ENCODE results near the gene PRKRIP1. TPM values are rescaled to one million over a fixed set of nuclear protein-coding genes. Genes with fewer than 3 reads are reported as not detected.
"Not testable (repeated sequence)": the region's sequence is repeated elsewhere in the genome, so short reads cannot be mapped to it uniquely, and the experiment has no call there.

The PRKRIP1 gene
- total RNA-seq, 2 donors from 2014 or later, result 12.9 to 19.7 TPM

- no peak for DNase-seq
- intact Hi-C loops (cut with DNase I), result no loop called here
- ATAC-seq, result peak in 1 of 2 donors; percentile 19
Observed at GRCh38 chr7:102451371-102452054, 55.4 kb downstream of the PRKRIP1 start.

GRCh38 chr7:102452451-102452850 is 56.3 kb downstream of the PRKRIP1 start:
- ATAC-seq (no peak), DNase-seq (no peak)
- intact Hi-C loops (cut with DNase I), result no loop called here

- ATAC-seq (peak; percentile 6 to 47), DNase-seq (no peak)
- intact Hi-C loops (cut with DNase I), result no loop called here
Observed at GRCh38 chr7:102453319-102453718, 57.2 kb downstream of the PRKRIP1 start.

DNA sequence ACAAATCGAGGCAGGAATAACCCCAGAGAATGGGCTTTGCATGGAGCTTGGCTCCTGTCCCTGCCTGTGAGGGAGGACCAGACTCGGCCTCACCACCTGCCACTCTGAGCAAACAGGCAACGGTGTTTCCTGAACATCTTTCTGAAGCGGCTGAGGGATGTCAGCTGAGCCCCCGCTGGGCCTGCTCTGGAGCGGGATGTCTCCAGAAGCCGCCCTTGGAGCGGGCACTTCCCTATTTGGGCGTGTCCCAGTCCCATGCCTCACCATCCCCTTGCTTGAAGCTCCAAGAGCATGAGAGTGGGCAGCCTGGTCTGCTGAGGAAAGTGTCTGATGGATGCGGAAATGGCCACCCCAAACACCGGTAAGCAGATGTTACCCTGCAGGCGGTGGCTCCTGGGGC is 58.3 kb downstream of the PRKRIP1 start:
- no peak for ATAC-seq
- intact Hi-C loops (cut with DNase I), result no loop called here
- DNase-seq, result no peak

DNA sequence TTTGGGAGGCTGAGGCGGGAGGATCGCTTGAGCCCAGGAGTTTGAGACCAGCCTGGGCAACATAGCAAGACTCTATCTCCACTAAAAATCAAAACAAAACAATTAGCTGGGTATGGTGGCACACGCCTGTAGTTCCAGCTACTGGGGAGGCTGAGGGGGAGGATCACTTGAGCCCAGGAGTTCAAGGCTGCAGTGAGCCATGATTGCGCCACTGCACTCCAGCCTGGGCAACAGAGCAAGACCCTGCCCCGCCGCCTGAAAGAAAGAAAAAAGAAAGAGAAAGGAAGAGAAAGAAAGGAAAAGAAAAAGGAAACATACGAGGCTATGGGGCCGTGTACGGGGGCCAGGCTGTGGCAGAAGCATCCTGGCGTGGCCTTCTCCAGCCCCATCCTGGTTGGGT is 58.8 kb downstream of the PRKRIP1 start:
- DNase-seq; ATAC-seq; intact Hi-C loops (cut with DNase I): not testable (repeated sequence)

DNA sequence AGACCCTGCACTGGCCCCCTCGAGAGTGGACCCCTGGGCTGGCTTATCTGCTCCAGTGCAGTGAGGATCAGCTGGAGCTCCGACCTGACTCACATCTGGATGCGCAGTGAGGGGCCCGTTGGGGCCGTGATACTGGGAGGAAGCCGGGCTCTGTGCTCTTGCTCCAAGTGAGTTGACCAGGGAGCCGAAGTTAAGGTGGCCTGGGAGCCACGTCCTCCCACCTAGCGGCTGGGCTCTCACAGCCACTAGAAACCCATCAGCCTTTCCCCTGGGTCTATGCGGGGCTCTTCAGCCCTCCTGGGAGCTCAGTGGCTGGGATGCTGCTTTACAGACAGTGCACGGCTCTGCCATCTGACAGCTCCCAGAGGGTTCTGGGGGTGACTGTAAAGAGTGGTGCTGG is 59.4 kb downstream of the PRKRIP1 start:
- intact Hi-C loops (cut with DNase I), result no loop called here
- ATAC-seq (no peak), DNase-seq (no peak)

GRCh38 chr7:102456327-102456726 is 60.2 kb downstream of the PRKRIP1 start:
- intact Hi-C loops (cut with DNase I), result no loop called here
- DNase-seq (no peak), ATAC-seq (no peak)

DNA sequence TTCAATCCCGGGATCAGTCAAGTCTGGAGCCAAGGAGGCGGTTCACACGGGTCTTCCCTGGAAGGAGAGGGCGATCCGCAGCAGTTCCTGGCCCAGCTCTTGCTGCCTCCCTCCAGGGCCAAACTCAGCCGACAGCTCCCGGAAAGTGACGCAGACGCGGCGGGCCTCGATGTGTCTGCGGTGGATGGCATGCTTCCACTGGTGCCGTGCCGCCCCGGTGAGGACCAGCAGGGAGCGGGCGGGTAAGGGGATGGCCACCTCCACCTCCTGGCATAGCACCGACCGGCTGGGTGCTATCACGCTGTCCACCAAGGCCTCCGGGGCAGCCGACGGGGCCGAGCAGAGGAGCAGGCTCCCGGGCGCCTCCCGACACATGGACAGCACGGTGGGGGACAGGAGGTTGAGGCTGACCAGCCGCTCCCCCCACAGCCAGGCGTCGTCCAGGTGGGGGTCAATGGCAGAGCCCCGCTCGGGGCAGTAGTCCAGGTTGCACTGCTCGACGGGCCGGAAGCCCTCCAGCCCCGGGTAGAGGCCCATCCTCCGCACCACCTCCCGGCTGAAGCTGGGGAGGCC is 61.3 kb downstream of the PRKRIP1 start:
- intact Hi-C loops (cut with DNase I), result no loop called here
- no peak for ATAC-seq
- no peak for DNase-seq

- intact Hi-C loops (cut with DNase I), result no loop called here
- DNase-seq, result no peak
- ATAC-seq, result no peak
Observed at GRCh38 chr7:102459221-102459844, 63.2 kb downstream of the PRKRIP1 start.

GRCh38 chr7:102460467-102460866 is 64.3 kb downstream of the PRKRIP1 start:
- intact Hi-C loops (cut with DNase I), result no loop called here
- ATAC-seq (no peak), DNase-seq (no peak)

- DNase-seq (no peak), ATAC-seq (peak; percentile 5 to 7)
- intact Hi-C loops (cut with DNase I), result no loop called here
Observed at GRCh38 chr7:102463841-102464576, 67.8 kb downstream of the PRKRIP1 start.

DNA sequence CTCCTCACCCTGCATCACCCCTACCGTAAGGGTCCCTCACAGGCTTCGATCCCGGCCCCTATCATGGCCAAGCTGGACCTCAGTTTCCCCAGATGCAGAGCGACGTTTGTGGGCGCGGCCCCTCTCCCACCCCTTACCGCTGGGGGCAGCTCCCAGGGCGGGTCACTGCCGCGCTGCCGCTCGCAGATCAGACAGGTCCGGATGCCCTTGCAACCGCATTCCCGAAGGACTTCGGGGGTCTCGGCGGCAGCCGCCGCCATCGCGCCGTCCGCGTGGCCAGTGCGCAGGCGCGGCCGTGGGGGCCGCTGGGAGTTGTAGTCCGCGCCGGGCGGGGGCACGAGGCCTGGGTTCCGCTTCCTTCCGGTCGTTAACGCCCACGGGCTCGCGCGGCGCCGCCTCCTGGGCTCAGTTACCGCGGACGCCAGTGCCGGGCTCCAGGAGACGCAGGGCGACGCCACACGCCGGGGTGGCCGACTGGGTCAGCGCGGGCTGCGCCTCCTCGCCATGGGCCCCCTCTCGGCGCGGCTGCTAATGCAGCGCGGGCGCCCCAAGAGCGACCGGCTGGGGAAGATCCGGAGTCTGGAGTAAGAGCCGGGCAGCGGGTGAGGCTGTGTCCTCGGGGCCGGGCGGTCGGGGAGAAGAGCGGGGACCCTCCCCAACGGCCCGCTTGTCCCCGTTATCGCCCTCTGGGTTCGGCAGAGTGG is 68.6 kb downstream of the PRKRIP1 start, which contains the start of the genes ALKBH4 and LRWD1:
ALKBH4 (minus strand) TSS at position 287 of the 704 bp plus-strand sequence; CDS start at position 260, 27 bp downstream.
LRWD1 (plus strand) TSS at position 408 of the 704 bp plus-strand sequence; CDS start at position 505, 97 bp downstream.
- intact Hi-C loops (cut with DNase I), result no loop called here
- peak; percentile 97 for DNase-seq
- peak; percentile 96 to 98 for ATAC-seq

DNA sequence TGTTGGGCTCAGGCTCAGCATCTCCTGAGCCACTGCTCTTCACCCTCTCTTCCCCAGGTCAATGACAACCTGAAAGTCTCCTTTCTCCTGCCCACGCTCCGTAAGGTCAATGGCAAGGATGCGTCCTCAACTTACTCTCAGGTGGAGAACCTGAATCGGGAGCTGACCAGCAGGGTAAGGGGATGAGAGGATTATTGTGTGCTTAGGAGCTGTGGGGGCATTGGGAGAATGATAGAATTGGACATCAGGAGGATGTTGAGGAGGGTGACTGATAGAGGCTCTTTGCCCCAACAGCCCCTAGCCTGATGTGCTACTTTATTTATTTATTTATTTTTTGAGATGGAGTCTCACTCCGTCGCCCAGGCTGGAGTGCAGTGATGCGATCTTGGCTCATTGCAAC is 69.9 kb downstream of the PRKRIP1 start:
- no peak for ATAC-seq
- intact Hi-C loops (cut with DNase I), result no loop called here
- peak; percentile 10 for DNase-seq

DNA sequence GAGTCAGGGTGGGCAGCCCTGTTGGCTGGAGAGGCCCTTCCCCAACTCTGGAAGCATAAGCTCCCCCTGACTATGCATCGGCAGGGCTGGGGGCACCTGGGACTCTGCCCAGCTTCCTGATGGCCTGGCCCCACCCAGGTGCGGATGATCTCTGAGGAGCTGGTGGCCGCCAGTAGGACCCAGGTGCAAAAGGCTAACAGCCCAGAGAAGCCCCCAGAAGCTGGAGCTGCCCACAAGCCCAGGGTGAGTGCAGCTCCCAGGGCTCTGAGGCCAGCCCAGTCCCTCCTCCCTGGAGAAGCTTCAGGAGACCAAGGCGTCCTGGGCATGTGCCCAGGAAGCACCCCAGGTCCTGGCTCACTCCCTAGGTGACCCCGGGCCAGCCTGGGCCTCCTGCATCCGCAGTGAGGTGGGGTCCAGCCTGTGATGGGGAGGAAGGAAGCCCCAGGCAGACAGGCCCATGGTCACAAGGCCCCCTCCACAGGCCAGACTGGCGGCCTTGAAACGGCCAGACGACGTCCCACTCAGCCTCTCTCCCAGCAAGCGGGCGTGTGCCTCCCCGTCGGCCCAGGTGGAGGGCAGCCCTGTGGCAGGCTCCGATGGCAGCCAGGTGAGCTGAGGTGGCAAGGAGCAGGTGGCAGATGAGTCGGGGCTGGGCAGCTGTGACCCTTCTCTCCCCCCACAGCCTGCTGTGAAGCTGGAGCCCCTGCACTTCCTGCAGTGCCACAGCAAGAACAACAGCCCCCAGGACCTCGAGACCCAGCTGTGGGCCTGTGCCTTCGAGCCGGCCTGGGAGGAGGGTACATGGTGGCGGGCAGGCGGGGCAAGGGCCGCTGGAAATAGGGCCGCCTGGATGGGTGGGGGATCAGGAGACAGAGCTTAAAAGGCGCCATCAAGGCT is 71.7 kb downstream of the PRKRIP1 start:
- no peak for ATAC-seq
- intact Hi-C loops (cut with DNase I), result no loop called here
- peak; percentile 21 for DNase-seq

- no peak for ATAC-seq
- intact Hi-C loops (cut with DNase I), result no loop called here
Observed at GRCh38 chr7:102468478-102469350, 72.6 kb downstream of the PRKRIP1 start.

DNA sequence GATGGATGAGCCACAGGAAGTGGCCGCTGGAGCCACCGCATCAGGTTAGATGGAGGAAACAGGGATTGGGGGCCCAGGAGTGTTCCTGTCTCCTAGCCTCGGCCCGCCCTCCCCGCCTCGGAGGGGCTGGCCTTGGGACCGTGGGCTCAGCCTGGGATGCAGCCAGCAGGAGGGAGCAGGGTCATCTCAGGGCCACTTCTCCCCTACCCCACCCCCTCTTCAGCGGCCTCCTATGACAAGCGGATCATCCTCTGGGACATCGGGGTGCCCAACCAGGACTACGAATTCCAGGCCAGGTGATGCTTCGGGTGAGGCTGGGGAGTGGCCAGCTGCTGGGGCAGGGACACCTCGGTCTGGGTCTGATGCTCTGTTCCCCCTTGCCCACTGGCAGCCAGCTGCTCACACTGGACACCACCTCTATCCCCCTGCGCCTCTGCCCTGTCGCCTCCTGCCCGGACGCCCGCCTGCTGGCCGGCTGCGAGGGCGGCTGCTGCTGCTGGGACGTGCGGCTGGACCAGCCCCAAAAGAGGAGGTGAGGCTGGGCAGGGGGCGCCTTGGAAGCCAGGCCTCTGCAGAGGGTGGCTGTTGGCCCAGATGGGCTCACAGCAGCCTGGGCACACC is 73.3 kb downstream of the PRKRIP1 start:
- DNase-seq (peak; percentile 20), ATAC-seq (no peak)
- intact Hi-C loops (cut with DNase I), result no loop called here

More at GRCh38 chr7:102468478-102469350, 72.6 kb downstream of the PRKRIP1 start:
- peak; percentile 28 for DNase-seq

Measured in left cardiac atrium (tissue), 4 donors.